ENCODE data around the gene HOXC12. TPM values are rescaled to one million over a fixed set of nuclear protein-coding genes. Genes with fewer than 3 reads are reported as not detected.

The HOXC12 gene
- total RNA-seq, 2 experiments from 2014 or later, result not detected

DNA sequence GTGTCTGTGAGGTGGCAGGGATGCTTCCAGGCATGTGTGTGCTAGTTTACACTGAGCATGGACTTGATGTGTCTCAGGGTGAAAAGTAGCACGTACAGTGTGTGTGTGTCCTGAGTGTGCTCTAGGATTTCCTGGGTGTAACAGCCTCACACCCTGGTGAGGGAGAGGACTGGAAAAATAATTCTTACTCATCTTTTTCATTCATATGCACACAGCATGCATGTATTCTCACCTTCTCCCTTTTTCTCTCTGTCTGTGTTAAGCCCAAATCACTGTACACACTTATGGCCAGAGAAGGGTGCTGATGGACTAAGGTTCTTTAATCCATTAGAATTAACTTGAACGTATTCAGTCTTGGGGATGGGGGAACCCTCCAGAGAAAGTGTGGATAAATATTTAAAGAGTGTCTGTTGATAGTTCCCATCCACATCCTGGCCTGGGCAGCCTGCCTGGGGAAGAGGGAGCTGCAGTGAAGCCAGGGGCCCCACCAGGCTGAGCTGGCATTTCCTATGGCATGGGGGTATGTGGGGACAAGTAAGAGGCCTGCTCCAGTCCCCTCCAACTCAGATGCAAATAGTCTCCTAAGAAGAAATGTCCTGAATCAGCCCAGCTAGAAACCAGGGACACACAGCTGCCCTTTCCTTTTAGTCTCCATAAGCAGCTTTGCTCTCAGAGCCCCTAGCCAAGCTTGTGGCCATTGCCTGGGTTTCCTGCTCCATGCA lies 53.0 kb downstream of the HOXC12 start:
- ChIA-PET POLR2A (interaction anchor here (1.1 to 2.2 kb wide), 3 partner anchors 9 to 54 kb away, joined by 3 to 6 read pairs (median 6); partner anchors contain the start of gene HOXC12), CTCF (interaction anchor here (1.0 to 6.5 kb wide), 10 partner anchors 8 to 209 kb away, joined by 4 to 94 read pairs (median 13); partner anchors contain the start of genes HOXC10, HOXC5 and SMUG1)
- TF ChIP-seq, protein P1, sequence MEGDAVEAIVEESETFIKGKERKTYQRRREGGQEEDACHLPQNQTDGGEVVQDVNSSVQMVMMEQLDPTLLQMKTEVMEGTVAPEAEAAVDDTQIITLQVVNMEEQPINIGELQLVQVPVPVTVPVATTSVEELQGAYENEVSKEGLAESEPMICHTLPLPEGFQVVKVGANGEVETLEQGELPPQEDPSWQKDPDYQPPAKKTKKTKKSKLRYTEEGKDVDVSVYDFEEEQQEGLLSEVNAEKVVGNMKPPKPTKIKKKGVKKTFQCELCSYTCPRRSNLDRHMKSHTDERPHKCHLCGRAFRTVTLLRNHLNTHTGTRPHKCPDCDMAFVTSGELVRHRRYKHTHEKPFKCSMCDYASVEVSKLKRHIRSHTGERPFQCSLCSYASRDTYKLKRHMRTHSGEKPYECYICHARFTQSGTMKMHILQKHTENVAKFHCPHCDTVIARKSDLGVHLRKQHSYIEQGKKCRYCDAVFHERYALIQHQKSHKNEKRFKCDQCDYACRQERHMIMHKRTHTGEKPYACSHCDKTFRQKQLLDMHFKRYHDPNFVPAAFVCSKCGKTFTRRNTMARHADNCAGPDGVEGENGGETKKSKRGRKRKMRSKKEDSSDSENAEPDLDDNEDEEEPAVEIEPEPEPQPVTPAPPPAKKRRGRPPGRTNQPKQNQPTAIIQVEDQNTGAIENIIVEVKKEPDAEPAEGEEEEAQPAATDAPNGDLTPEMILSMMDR (IDR thresholded peaks at IDR 0.05), result no peak
- Mint-ChIP-seq H3K4me1 (ENCODE audit: low read depth) (peaks cover 26% of the 10 kb centered on the region), H3K9me3 (no peaks in the 10 kb centered on the region), H3K36me3 (ENCODE audit: low read depth) (no peaks in the 10 kb centered on the region), H3K4me3 (no peak overlapping the region), H3K27ac (no peak overlapping the region), H3K27me3 (peaks cover 83% of the 10 kb centered on the region)
- intact Hi-C loops (cut with micrococcal nuclease), result loop anchor here (2.0 to 5.0 kb wide), 2 partner anchors 185 to 199 kb away; no protein-coding TSS in a partner anchor
- ATAC-seq (no peak), DNase-seq (no peak)

DNA sequence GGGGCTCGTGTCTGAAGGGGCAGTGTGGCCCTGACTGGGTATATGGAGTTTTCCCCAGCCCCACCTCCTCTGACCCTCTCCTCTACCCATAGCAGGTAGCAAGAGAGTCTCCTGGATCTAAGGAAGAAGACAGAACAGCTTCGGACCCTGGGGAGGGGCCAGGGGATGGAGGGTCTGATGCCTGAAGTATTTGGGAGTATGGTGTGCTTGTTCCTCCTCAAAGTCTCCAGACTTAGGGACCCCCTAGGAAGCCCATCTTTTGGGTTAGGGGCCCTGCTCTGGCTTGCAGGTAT lies 53.5 kb downstream of the HOXC12 start:
- Mint-ChIP-seq H3K27ac (no peak overlapping the region), H3K9me3 (no peaks in the 10 kb centered on the region), H3K27me3 (peaks cover 83% of the 10 kb centered on the region), H3K36me3 (ENCODE audit: low read depth) (no peaks in the 10 kb centered on the region), H3K4me1 (ENCODE audit: low read depth) (peaks cover 26% of the 10 kb centered on the region), H3K4me3 (no peak overlapping the region)
- ChIA-PET CTCF (interaction anchor here (1.0 to 6.5 kb wide), 11 partner anchors 8 to 208 kb away, joined by 4 to 94 read pairs (median 7); partner anchors contain the start of genes HOXC10, HOXC5, HOXC9 and SMUG1), POLR2A (interaction anchor here (1.0 to 2.2 kb wide), 3 partner anchors 9 to 181 kb away, joined by 3 to 6 read pairs (median 6); partner anchors contain the start of genes HOXC12 and SMUG1)
- TF ChIP-seq, protein P1 (IDR thresholded peaks at IDR 0.05), result no peak
- DNase-seq, result no peak
- intact Hi-C loops (cut with micrococcal nuclease), result loop anchor here (5.0 kb wide), 1 partner anchor 184 kb away; no protein-coding TSS in a partner anchor
- ATAC-seq, result no peak

Small RNAs within 50 kb of the gene (microRNA-seq; reads per million reads assigned to microRNA genes)
- 2.4 reads per million for gene MIR196A2 (ENCODE audit: borderline microRNAs expressed, borderline replicate concordance)

Other genes with a start within 250 kb of the HOXC12 start
- 10 to 100 TPM; 15.5 to 16.2 TPM for gene CALCOCO1, start 227.5 kb upstream of the HOXC12 start, total RNA-seq
- gene CISTR, start 202.9 kb upstream of the HOXC12 start, total RNA-seq, result not detected
- not detected for gene HOXC13, start 16.1 kb upstream of the HOXC12 start, total RNA-seq
- gene HOXC11, start 18.2 kb downstream of the HOXC12 start, total RNA-seq, result not detected
- gene HOTAIR, start 20.1 kb downstream of the HOXC12 start, total RNA-seq, result not detected
- not detected for gene HOXC10, start 30.2 kb downstream of the HOXC12 start, total RNA-seq
- gene HOXC9, start 45.3 kb downstream of the HOXC12 start, total RNA-seq, result not detected
- gene HOXC8, start 54.1 kb downstream of the HOXC12 start, total RNA-seq, result not detected
- not detected for gene HOXC6, start 73.5 kb downstream of the HOXC12 start, total RNA-seq
- gene HOXC5, start 78.1 kb downstream of the HOXC12 start, total RNA-seq, result not detected
- 1 to 10 TPM in 1 of 2 experiments, under 1 TPM in 1; 0.89 to 1.2 TPM for gene HOXC4, start 98.9 kb downstream of the HOXC12 start, total RNA-seq
- gene SMUG1, start 234.1 kb downstream of the HOXC12 start, total RNA-seq, result 10 to 100 TPM; 20.1 to 23.9 TPM